Neural cell (in vitro differentiated cells): ENCODE results near the gene CSH1.

Experiments used
- CTCF ChIP-seq: fragments of 450-650 bp; IDR thresholded peaks from 2 replicates; pipeline ENCODE4 v1.5.1; 2014; ENCODE audit warnings: antibody characterized with exemption, mild to moderate bottlenecking, moderate library complexity; ENCODE audit not compliant: poor library complexity, severe bottlenecking
- EP300 ChIP-seq: fragments of 450-650 bp; conservative IDR thresholded peaks from 2 replicates; pipeline ENCODE4 v1.6.1; 2014; ENCODE audit warnings: antibody characterized with exemption, mild to moderate bottlenecking, moderate library complexity; ENCODE audit not compliant: poor library complexity, severe bottlenecking
- EZH2 ChIP-seq: fragments of 200-600, 300-800 bp; shearing (Covaris generic), sonication (generic); IDR thresholded peaks from 2 replicates; pipeline ENCODE4 v1.6.1; 2014; ENCODE audit warnings: antibody characterized with exemption, low read length, borderline replicate concordance, mild to moderate bottlenecking; ENCODE audit not compliant: insufficient read depth, poor library complexity, severe bottlenecking
- POLR2AphosphoS5 ChIP-seq: IDR thresholded peaks from 2 replicates; pipeline ENCODE4 v1.6.1; 2012
- RAD21 ChIP-seq: fragments of 450-650 bp; conservative IDR thresholded peaks from 2 replicates; pipeline ENCODE4 v1.6.1; 2014; ENCODE audit warnings: antibody characterized with exemption, mild to moderate bottlenecking, moderate library complexity
- REST ChIP-seq: IDR thresholded peaks from 2 replicates; pipeline ENCODE4 v1.6.1; 2012; ENCODE audit warnings: borderline replicate concordance
- SMC3 ChIP-seq: fragments of 450-650 bp; conservative IDR thresholded peaks from 2 replicates; pipeline ENCODE4 v1.6.1; 2014; ENCODE audit warnings: antibody characterized with exemption, mild to moderate bottlenecking, moderate library complexity; ENCODE audit not compliant: poor library complexity
- TAF1 ChIP-seq: IDR thresholded peaks from 2 replicates; pipeline ENCODE4 v1.6.1; 2012; ENCODE audit warnings: low read depth

- TF ChIP-seq CTCF (no peak), EP300 (no peak), POLR2AphosphoS5 (no peak), EZH2 (no peak), REST (no peak), SMC3 (no peak), TAF1 (no peak), RAD21 (no peak)
Observed at GRCh38 chr17:63930951-63931575, 34.7 kb upstream of the CSH1 start.
